Thoracic aorta (tissue), 2 donors: ENCODE results near the gene AVEN. TPM values are rescaled to one million over a fixed set of nuclear protein-coding genes. Genes with fewer than 3 reads are reported as not detected.

ENCODE experiments used
- ATAC-seq: fragments of 150-250 bp; one replicate; pipeline ENCODE4 v1.8.0; 2017; ENCODE audit warnings: low read depth; ENCODE audit not compliant: insufficient number of reproducible peaks, low FRiP score
- DNase-seq: peaks from one replicate; pipeline ENCODE4 v3.0.0-alpha.2; 2020; ENCODE audit warnings: low spot score
- H3K27ac ChIP-seq, 2 donors: fragments of 200-600 bp; sonication (generic); 1 replicate in 1 of 2; 2 replicates in 1 of 2; pipeline ENCODE4 v1.5.1; 2016; ENCODE audit warnings: mild to moderate bottlenecking in 2 of 2, moderate library complexity in 2 of 2
- H3K27me3 ChIP-seq: fragments of 200-600 bp; sonication (generic); replicated peaks from 2 replicates; pipeline ENCODE4 v1.6.0; 2016; ENCODE audit warnings: mild to moderate bottlenecking; ENCODE audit not compliant: insufficient read depth
- H3K36me3 ChIP-seq: fragments of 200-600 bp; sonication (generic); one replicate; pipeline ENCODE4 v1.5.1; 2016
- H3K4me1 ChIP-seq, 2 donors: fragments of 200-600 bp; sonication (generic); 1 replicate in 1 of 2; 2 replicates in 1 of 2; pipeline versions ENCODE4 v1.5.1 to v1.6.0; 2016; ENCODE audit warnings: low read depth in 2 of 2, mild to moderate bottlenecking in 1 of 2; ENCODE audit not compliant: control insufficient read depth in 1 of 2
- H3K4me3 ChIP-seq: fragments of 200-600 bp; sonication (generic); 2 replicates; pipeline ENCODE4 v1.5.1; 2016; ENCODE audit warnings: mild to moderate bottlenecking
- H3K9me3 ChIP-seq: fragments of 200-600 bp; sonication (generic); 2 replicates; pipeline ENCODE4 v1.5.1; 2016
- total RNA-seq, 2 donors: library from RNA; depleted of rRNA; stranded (reverse); fragments of >200 nt; gene quantifications; one replicate each; pipeline versions ENCODE4 v1.1.0 to v1.2.3, GENCODE V29; 2016
- TF ChIP-seq, protein P1 (sequence below): fragments of 200-600 bp; sonication (generic); IDR thresholded peaks from one replicate; pipeline ENCODE4 v1.5.1; 2019; ENCODE audit warnings: antibody characterized with exemption

AVEN gene
- total RNA-seq, 2 donors from 2014 or later = 26.5 to 29.0 TPM

GRCh38 chr15:34012461-34013028, 26.5 kb downstream of the AVEN start:
- no peak overlapping the region for H3K27ac ChIP-seq
- no peak overlapping the region for H3K4me3 ChIP-seq
- H3K27me3 ChIP-seq = no peaks in the 10 kb centered on the region
- no peak for DNase-seq
- TF ChIP-seq, protein P1, sequence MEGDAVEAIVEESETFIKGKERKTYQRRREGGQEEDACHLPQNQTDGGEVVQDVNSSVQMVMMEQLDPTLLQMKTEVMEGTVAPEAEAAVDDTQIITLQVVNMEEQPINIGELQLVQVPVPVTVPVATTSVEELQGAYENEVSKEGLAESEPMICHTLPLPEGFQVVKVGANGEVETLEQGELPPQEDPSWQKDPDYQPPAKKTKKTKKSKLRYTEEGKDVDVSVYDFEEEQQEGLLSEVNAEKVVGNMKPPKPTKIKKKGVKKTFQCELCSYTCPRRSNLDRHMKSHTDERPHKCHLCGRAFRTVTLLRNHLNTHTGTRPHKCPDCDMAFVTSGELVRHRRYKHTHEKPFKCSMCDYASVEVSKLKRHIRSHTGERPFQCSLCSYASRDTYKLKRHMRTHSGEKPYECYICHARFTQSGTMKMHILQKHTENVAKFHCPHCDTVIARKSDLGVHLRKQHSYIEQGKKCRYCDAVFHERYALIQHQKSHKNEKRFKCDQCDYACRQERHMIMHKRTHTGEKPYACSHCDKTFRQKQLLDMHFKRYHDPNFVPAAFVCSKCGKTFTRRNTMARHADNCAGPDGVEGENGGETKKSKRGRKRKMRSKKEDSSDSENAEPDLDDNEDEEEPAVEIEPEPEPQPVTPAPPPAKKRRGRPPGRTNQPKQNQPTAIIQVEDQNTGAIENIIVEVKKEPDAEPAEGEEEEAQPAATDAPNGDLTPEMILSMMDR = no peak
- H3K9me3 ChIP-seq = no peaks in the 10 kb centered on the region
- no peaks in the 10 kb centered on the region for H3K4me1 ChIP-seq
- no peak for ATAC-seq
- H3K36me3 ChIP-seq = no peaks in the 10 kb centered on the region

- TF ChIP-seq, protein P1 = no peak
- no peak for DNase-seq
- Histone ChIP-seq H3K4me3 (no peak overlapping the region), H3K4me1 (no peaks in the 10 kb centered on the region), H3K9me3 (no peaks in the 10 kb centered on the region), H3K27me3 (no peaks in the 10 kb centered on the region), H3K27ac (no peak overlapping the region), H3K36me3 (no peaks in the 10 kb centered on the region)
- no peak for ATAC-seq
Measured at GRCh38 chr15:34011481-34011880, 27.5 kb downstream of the AVEN start.

- ATAC-seq (no peak), DNase-seq (no peak)
- no peak overlapping the region for H3K4me3 ChIP-seq
- no peaks in the 10 kb centered on the region for H3K4me1 ChIP-seq
- TF ChIP-seq, protein P1 = no peak
- H3K36me3 ChIP-seq = no peaks in the 10 kb centered on the region
- no peaks in the 10 kb centered on the region for H3K9me3 ChIP-seq
- H3K27ac ChIP-seq = no peak overlapping the region
- no peaks in the 10 kb centered on the region for H3K27me3 ChIP-seq
Measured at GRCh38 chr15:34010921-34011320, 28.1 kb downstream of the AVEN start.

GRCh38 chr15:34009656-34010055, 29.3 kb downstream of the AVEN start:
- TF ChIP-seq, protein P1 = no peak
- Histone ChIP-seq H3K4me3 (no peak overlapping the region), H3K4me1 (no peaks in the 10 kb centered on the region), H3K9me3 (no peaks in the 10 kb centered on the region), H3K36me3 (no peaks in the 10 kb centered on the region), H3K27me3 (no peaks in the 10 kb centered on the region), H3K27ac (no peak overlapping the region)
- ATAC-seq (no peak), DNase-seq (no peak)

- no peaks in the 10 kb centered on the region for H3K27me3 ChIP-seq
- no peaks in the 10 kb centered on the region for H3K36me3 ChIP-seq
- no peak overlapping the region for H3K4me3 ChIP-seq
- no peaks in the 10 kb centered on the region for H3K4me1 ChIP-seq
- DNase-seq = no peak
- no peak overlapping the region for H3K27ac ChIP-seq
- TF ChIP-seq, protein P1 = no peak
- no peak for ATAC-seq
- H3K9me3 ChIP-seq = no peaks in the 10 kb centered on the region
Measured at GRCh38 chr15:34006381-34006780, 32.6 kb downstream of the AVEN start.
